ENCODE measurements around the gene FAM131B. TPM values are rescaled to one million over a fixed set of nuclear protein-coding genes. Genes with fewer than 3 reads are reported as not detected.

The FAM131B gene
- total and polyA plus RNA-seq, 9 of the 15 experiments (the other 6 are each of a cell fraction or from before 2014, with no cell fraction given) = 0.03 to 0.04 TPM; not detected in 7

GRCh38 chr7:143369678-143370651 is 7.5 kb upstream of the FAM131B start (continued):
- peak; percentile 93 for TF ChIP-seq CLOCK (CRISPR knock-in tag; IDR thresholded peaks at IDR 0.05; ENCODE audit: borderline replicate concordance)
- no peak for TF ChIP-seq CREM (IDR thresholded peaks at IDR 0.05; ENCODE audit: low read depth)
- TF ChIP-seq GTF2A2 (tag; IDR thresholded peaks at IDR 0.05) = peak; percentile 92
- TF ChIP-seq ZBTB12 (CRISPR knock-in tag; IDR thresholded peaks at IDR 0.05) = peak; percentile 76; the same call in 1 of the 2 replicates
- TF ChIP-seq RBFOX2 (IDR thresholded peaks at IDR 0.05; ENCODE audit: low read depth, low read length) = no peak
- no peak for TF ChIP-seq KAT8 (IDR thresholded peaks at IDR 0.05; ENCODE audit: low read depth)
- TF ChIP-seq ZBTB49 (CRISPR knock-in tag; IDR thresholded peaks at IDR 0.05; ENCODE audit: borderline replicate concordance) = no peak
- peak; percentile 73 for TF ChIP-seq ILK (tag; IDR thresholded peaks at IDR 0.05; ENCODE audit: borderline replicate concordance, low read depth)
- TF ChIP-seq TCF15 (CRISPR knock-in tag; IDR thresholded peaks at IDR 0.05) = peak; percentile 95; the same call in 1 of the 2 replicates
- no peak for TF ChIP-seq SIRT6 (IDR thresholded peaks at IDR 0.05; ENCODE audit: low read depth, low read length)
- TF ChIP-seq CREB5 (CRISPR knock-in tag; IDR thresholded peaks at IDR 0.05) = peak; percentile 94
- TF ChIP-seq HDAC3 (IDR thresholded peaks at IDR 0.05; ENCODE audit: borderline replicate concordance, partially characterized antibody) = no peak
- TF ChIP-seq RBM15 (IDR thresholded peaks at IDR 0.05; ENCODE audit: insufficient read depth, low read length) = no peak
- TF ChIP-seq ELF1 (tag; IDR thresholded peaks at IDR 0.05) = peak; percentile 25; the same call in 1 of the 2 replicates
- peak; percentile 86; the same call in 1 of the 2 replicates for TF ChIP-seq ZNF444 (CRISPR knock-in tag; IDR thresholded peaks at IDR 0.05)
